Hematopoietic multipotent progenitor cell treated with erythropoietin and hydrocortisone succinate and interleukin-3 and kit ligand, for 4 days (in vitro differentiated cells): ENCODE results near the gene CHN2.

Source experiments
- DNase-seq: peaks from one replicate; pipeline ENCODE4 v3.0.0-alpha.2; 2015

CHN2 gene

DNA sequence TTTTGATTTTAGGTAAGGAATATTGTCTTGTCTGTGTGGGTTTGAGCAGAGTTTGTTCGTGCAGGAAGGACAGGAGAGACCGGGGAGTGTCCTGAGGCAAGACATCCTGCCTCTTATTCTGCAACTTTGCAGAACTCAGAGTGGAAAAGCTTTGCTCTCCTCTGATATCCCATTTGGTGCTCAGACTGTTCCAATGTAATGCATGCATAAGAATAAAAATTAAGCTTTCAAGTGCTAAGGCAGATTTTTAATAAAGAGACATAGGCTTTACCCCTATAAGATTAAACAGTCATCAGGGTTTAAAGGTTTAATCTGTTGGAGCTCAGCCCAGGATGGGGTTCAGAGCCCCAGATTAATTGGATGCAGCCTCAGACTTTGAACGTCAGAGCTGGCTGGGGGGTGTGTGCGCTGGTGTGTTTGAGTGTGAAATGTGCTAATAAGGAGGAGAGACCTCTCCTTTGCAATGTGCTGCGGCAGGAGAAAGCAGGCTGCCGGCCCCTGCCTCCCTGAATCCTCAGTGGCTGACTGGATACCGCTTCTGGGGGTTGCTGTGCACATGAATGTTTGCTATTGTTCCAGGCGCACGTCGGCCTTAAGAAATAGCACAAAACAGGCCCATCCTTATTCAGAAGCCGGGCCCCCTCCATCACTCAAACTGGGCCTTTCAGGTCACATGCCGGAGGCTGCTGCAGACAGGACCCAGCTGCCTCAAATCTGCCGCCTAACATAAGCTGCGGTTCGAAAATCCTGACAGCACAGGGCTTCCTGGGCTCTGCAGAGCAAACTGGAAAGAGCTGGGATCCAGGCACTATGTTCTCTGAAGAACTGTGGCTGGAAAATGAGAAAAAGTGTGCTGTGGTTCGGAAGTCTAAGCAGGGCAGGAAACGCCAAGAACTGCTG, 285.0 kb downstream of the CHN2 start:
- DNase-seq = no peak

DNA sequence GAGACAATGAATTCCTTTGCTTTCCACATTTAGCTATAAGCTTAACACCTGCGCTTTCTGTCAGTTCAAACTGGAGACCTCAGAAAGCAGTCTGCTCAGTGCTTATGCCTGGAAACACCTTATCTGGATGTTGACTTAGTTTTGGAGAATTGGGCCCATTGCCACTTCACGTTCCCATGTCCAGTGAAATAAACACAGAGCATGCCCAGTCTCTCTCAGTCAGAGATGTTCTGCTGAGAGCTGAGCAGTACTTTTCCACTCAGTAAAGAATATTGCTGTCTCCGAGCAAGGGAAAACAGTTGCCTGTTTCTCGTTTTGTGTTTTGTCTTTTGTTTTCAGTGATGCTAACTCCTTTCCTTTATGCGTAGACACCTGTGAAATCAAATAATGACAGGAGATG, 285.9 kb downstream of the CHN2 start:
- DNase-seq = no peak

DNA sequence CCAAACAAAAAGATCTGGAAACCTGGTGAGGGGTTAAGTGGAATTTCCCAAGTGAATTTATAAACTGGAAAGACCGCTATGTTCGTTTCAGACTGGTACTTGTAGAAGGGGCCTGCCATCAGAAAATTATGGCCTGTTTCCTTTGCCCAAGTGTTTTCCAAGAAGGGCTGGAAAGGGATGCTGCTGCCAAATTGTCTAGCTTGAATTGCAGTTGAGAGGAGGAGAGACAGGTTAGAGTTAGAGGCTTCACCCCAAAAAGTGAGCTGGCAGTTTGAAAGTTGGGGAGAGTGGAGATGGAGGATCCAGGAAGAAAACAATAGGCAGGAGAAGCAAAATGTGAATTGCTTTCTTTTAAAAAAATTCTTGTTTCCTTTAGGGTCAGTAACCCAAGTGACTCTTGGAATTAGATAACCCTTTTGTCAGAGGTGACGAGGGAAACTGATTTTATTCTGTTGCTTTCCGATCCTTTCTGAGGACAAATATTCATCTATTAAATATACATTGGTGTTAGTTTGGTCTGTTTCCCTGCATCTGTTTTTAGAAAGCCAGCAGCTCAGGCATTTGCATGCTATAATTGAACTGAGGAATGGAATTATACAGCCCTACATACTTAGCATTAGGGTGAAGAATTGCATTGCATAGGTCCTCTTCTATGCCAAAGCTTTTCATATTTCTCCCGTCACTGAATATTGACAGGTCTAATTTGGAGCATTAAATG, 286.5 kb downstream of the CHN2 start:
- DNase-seq = no peak

DNA sequence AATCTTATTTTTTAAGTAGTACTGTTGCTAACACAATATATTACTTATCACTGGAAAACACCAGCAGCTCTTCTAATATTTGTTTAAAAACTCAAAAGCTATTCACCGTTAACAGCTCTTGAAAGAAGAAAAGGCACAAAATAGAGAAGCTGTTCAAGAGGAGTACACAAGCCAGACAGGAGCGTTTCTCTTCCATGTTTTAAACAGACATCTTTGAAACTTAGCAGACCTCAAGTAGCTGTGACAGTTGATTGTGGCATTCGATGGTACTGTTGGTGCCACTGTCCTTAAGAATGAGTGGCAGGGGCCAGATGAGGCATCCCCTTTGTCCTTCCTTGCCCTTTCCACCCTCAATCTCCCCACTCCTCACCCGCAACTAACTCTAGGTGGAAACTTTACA, 287.5 kb downstream of the CHN2 start:
- DNase-seq = no peak

DNA sequence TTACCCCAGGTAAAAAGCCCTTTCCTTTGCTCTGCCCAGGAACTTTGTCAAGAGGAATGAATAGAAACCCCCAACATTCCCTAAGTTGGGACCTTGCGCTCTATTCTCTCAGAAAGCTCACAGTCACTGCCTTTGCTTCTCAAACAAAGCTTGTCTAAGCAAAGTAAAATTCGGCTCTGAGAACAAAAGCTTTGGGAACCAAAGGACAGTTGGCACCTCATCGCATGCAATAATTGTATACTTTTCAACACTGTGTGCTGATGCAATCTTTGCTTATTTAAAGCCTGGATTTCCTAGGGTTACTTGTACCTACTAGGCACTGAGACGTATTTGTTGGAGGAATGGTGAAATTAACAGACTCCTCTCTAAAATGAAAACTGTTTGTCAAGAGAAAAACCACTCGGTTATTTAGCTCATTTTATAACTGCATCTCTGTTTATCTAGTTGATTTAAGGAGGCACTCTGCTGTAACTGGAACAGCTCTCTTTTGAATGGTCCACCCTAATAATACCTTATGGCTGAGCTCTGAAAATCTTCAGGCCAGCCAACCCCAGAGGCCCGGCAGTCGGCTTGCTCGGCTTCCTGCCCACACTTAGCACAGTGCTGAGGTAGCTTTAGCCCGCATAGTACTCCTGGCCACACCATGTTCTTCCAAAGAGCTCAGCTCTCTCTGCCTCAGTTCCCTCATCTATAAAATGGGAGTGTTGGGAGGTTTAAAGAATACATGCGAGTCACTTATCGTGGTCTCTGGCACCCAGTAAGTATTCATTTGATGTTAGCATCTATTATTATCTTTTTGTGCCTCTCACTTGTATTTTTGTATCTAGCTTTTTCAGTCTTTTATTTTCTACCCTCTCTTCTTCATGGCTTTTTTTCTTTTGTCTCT, 288.9 kb downstream of the CHN2 start:
- DNase-seq = no peak

DNA sequence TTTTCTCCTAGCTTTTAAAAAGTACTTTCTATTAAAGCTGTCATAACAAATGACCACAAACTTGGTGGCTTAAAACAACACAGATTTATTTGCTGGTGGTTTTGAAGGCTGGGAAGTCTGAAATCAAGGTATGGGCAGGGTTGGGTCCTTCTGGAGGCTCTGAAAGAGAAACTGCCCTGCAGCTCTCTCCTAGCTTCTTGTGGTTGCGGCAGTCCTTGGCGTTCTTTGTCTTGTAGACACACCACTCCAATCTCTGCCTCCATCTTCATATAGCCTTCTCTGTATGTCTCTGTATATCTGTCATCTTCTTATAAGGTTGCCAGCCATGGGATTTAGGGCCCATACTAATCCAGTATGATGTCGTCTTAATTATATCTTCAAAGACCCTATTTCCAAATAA, 289.7 kb downstream of the CHN2 start:
- DNase-seq = no peak

DNA sequence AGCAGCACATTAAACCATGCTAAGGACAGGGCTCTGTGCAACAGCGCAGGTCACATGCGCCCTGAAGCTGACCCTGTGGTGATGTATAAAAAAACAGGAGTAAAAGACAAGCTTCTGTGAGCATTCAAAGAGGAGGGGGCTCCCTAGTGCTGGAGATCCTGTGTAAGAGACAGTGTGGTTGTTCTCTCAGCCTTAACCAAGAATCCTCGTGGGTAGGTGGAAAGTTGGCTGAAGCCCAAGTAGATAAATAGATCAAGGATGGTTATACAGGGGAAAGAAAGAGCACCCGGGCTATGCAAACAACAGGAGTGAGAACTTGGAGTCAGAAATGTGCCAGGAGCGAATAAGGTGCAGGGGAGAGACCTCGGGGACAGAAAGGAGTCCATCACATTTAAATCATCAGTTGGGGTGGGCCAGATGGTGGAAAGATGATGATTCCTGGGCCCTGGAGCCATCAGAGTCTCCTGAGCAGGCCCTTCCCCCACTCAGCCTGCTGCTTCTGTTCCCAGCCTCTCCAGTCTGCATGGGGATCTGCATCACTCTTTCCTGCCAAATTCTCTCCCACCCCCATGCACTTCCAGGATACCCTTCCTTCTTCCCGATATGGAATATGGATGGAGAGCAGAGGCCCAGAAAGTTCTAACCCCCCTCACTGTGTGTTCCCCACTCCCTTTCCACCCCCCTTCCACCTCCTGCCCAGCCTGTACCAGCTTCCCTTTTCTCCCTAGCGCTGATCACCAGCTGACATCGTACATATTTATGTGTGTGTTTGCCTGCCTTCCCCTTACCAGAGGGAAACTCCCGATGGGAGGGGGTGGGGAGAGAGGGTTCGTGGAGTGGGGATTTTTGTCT, 291.0 kb downstream of the CHN2 start:
- DNase-seq = peak; percentile 37

DNA sequence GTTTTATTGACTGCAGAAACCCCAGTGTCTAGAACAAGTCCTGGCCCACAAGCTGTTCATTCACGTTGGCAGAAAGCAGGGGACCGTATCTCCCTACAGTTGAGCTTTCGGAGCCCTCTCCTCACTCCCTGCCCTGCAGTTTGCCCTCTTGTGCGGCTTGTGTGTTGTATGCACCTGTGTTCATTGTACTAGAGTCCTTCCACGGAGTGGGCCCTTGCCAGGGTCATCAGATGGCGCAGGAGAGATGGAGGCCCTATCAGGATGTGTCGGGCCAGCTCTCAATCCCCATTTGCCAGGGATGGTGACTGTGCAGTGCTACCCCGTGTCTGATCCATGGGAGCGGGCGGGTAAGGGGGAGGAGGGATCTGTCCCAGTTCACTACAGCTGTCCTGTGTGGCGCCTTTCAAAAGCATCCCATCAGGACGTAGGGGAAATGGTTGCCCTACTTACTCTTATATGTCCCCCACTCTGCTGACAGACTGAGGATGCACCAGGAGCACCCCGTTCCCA, 291.7 kb downstream of the CHN2 start:
- DNase-seq = no peak

DNA sequence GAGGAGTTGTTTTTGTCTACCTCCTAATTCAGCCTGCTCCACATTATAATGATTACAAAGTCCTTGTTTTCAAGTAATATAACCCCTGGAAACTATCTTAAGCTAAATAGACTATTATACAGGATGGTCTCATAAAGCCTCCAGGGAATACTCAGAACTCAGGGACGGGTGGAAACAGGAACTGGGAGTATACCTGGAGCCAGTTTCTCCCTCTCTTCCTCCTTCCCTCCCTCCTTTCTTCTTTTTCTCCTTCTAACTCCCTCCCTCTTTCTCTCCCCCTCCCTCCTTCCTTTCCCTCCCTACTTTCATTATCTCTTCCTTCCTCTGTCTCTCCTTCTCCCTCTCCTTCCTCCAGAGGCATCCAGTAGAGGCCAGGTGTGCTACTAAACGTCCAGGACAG, 292.8 kb downstream of the CHN2 start:
- no peak for DNase-seq

DNA sequence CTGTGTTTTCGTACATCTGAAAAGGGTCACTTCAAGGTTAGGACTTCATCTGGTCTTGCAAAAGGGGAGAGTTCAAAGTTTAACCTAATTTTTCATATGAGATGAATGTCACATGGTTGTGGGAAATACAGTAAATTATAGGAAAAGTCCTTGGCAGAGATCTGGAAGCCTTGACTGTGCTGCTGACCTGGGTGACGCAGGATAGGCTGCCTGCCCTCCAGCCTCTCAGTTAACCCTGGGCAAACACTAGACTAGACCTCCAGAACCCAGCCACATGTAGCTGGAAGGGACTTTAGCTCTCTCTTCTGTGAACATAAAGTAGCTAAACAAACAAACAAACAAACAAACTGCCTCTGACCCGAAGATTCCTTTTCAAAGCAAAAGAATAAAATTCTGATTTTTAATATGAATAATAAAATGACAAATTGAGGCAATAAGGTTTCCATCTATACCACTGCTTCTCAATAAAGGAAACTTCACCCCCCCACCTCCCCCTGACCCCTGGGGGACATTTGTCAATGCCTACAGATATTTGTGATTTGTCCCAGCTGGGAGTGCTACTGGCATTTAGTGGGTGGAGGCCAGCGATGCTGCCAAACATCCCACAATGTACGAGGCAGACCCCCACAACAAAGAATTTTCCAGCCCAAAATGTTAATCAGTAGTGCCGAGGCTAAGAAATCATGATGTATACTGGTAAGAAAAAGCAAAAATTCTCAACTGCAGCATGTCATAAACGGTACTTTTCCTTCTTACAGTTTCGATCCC, 293.8 kb downstream of the CHN2 start:
- no peak for DNase-seq

DNA sequence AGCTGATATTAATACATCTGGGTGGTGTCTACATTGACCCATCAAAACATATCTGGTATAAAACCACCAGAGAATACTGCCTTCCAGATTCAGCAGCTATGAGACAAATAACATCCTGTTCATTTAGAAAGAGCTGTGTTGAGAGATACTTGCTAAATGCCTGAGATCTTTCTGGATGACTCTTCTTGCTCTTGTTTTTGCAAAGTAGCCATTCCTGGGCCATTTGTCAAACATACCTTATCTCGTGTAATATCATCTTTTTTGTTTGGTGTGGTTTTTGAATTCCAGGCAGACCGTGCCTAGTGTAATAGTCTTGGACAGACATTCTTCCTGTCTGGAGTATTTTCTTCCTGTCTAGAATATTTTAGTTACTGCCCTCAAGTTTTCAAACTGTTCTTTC, 294.4 kb downstream of the CHN2 start:
- DNase-seq = no peak

DNA sequence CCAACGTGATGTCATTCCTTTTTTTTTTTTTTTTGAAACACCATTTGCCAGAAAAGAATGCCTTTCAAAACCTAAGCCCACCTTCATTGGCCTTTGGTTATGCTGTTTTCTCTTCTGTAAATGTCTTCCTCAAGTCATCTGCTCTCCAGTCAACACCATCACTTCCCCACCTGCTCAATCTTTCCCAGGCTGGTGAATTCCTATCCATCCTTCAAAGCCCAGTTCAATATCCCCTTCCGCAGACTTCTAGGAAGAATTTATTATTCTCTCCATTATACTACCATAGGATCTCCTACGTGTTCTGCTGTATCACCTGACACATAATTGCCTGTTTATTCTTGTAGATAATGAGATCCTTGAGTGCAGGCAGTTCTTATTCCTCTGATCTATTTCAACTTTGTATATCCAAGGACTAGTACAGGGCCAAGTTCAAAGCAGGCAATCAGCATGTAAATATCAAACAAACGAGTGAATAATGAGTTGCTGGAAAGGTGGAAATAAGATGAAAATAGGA, 295.6 kb downstream of the CHN2 start:
- no peak for DNase-seq

DNA sequence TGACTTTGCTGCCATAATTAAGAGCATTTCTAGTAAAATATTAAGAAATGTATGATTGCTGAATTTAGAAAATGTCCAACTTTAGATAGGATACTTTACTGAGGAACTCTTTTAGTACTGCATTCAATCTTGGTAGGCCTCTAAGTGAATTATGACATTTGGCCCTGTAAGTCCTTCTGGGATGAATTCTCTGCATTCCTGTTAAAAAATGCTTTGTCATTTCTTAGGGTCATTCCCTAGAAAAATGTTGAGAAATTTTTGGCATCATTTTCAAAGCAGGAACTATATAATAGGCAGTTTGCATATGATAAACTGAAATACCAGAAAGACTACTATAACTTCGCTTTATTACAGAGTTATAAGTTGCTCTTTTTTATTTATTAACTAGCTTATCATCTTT, 299.8 kb downstream of the CHN2 start:
- DNase-seq = no peak

DNA sequence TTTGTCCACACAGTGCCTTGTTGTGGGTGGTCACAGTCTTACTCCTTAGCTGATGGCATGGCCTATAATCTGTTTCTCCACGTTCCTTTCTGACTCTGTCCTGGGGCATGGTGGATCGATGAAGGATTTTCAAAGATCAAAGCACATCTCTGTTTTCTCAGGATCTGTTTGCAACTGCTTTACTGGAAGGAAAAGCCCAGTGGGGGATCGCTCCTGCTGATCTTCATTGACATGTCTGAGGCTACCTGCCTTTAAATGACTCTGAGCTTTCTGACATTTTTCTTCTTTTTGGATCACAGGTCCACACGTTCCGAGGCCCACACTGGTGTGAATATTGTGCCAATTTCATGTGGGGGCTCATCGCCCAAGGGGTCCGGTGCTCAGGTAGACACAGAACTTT, 301.1 kb downstream of the CHN2 start:
- DNase-seq = no peak

DNA sequence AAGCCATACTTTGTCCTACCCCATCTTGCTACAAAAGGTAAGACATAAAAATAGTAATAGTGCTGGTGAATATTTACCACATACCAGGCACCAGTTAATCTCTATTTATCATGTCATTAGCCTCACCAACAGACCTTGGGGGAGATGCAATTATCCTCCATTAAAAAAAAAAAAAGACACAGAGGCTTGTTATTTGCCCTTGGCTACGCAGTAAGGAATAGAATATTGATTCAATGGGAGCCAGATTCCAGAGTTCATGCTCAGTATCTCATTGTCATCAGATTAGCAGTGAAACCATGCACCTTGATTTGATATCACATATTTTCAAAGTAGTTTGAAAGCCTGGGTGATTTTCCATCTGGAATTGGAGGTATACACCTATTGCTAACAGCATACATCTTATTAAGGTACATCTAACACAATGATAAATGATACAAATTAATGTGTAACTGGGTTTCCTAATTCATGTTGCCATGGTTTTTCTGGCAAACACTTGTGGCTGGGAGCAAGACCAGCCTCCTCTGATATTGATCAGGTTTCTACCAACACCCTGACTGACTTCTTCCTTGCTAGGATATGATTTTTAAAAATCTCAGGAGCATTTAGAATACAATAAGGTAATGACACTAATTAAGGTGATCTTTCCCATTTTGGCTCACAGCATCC, 301.9 kb downstream of the CHN2 start:
- DNase-seq = no peak

DNA sequence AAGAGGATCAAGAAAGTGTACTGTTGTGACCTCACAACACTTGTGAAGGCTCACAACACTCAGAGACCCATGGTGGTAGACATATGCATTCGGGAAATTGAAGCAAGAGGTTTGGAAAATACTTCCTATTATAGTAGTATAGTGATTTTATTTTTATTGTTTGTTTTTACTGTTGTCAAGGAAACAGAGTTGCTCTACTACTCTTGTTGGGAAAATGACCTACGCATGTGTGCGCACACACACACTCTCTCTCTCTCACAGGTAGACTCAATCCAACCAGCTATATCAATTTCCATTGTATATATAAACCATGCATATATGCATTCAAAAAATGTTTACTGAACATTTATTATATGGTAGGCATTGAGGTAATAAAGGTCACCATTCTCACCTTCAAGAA, 305.4 kb downstream of the CHN2 start:
- DNase-seq = no peak

DNA sequence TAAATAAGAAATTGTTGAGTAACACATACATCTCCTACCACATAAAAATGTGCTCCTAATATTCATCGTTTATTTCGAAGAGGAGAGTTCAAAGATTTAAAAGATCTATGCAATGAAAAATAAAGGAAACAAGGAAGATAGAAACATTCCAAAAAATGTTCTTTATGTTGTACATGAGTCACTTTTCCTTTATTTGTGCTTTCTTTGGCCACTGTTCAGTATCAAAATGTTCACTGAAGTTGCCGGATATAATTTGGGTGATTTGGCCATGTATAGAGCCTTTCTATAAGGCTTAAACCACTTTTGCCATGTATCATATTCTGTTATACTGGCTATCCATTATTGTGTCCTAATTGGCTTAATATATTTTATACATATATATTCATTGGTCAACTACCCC, 306.1 kb downstream of the CHN2 start:
- DNase-seq = no peak

DNA sequence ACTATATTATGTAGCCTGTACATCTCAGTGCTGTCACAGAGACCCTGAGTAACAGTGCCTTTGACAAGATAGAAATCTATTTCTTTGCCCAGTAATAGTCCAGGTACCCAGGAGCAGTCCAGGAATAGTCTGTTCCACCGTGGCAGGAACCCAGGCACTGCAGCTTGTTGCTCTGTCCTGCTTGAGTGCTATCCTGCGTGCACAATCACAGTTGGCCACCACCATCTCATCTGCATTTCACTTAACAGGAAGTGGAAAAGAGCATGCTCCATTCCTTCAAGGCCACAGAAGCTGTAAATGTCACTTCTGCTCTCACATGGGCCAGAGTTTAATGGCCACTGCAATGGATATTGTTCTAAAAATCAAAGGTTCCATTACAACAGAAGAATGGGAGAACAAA, 307.6 kb downstream of the CHN2 start:
- DNase-seq = no peak

DNA sequence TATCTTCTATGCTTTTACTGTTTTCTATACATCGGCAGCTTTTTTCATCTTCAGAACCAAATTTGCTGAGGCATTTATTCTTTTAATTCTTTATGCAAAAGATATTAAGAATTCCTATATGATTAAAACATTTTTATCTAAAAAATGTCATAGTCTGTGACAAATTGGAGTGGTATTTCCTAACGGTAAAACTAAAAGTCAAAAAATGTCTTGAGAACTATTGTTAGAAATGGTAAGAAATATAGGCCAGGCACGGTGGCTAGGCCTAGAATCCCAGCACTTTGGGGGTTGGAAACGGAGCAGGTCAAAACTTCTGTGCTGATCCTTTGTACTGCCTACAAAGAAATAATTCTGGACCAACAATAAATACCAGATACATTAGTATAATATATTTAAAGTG, 311.4 kb downstream of the CHN2 start:
- DNase-seq = no peak

DNA sequence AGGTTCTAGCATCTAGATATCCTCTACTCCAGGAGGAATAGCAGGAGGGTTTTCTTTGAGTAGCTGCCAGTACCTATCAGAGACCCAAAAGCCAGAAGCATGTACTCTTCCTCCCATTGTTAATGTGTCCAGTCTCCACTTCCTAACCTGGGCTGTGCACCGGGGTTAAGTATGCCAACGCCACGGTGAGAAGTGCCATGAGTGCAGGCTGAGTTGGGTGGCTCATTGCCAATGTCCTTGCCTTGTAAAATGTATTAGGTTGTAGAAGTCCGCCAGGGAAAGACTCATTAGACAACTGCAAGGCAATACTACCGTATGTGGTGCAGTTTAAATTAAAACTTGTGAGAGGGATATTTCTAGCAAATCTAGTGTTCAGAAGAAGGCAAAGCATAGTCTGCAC, 314.0 kb downstream of the CHN2 start:
- no peak for DNase-seq

DNA sequence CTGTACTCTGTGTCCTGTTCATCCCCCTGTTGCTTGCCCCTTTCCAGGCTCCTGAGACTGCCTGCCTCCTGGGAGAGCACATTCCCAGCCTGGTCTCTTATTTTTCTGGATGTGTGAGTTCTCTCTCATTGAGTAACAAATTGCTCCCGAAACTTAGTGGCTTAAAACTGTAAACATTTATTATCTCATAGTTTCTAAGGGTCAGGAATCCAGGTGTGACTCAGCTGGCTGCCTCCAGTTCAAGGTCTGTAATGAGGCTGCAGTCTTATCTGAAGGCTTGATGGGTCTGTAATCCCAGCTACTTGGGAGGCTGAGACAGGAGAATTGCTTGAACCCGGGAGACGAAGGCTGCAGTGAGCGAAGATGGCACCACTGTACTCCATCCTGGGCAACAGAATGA, 315.5 kb downstream of the CHN2 start:
- DNase-seq = no peak
